Measurements from ENCODE around the gene PDE11A. TPM values are rescaled to one million over a fixed set of nuclear protein-coding genes. Genes with fewer than 3 reads are reported as not detected.

Gene PDE11A
- total RNA-seq, 1 experiment from 2014 or later: 0.61 TPM

- Histone ChIP-seq H3K9me2 (ENCODE audit: insufficient read depth) (no peaks in the 10 kb centered on the region), H2AFZ (ENCODE audit: low read depth, low read length, poor library complexity, severe bottlenecking) (no peak overlapping the region), H3K27me3 (ENCODE audit: insufficient read depth, low read length) (no peaks in the 10 kb centered on the region), H4K20me1 (ENCODE audit: insufficient read depth) (no peaks in the 10 kb centered on the region), H3K9me3 (ENCODE audit: control insufficient read depth in 1 of 2, insufficient read depth in 1 of 2, low read depth in 1 of 2, low read length in 2 of 2) (no peaks in the 10 kb centered on the region), H3K4me3 (replicated peaks in 1 of 2; ENCODE audit: low read depth in 1 of 2, low read length in 2 of 2) (no peak overlapping the region), H3K4me2 (ENCODE audit: low read length) (no peak overlapping the region), H3K4me1 (ENCODE audit: control insufficient read depth in 1 of 2, insufficient read depth in 2 of 2, low read length in 2 of 2) (no peaks in the 10 kb centered on the region), H3K36me3 (ENCODE audit: control insufficient read depth in 1 of 2, insufficient read depth in 2 of 2, low read length in 2 of 2) (no peaks in the 10 kb centered on the region), H3K9ac (ENCODE audit: low read length) (no peak overlapping the region), H3K79me2 (ENCODE audit: insufficient read depth, low read length) (no peaks in the 10 kb centered on the region), H3K27ac (ENCODE audit: low read depth, low read length) (no peak overlapping the region)
- ATAC-seq (no peak), DNase-seq (ENCODE audit: low read depth, low spot score) (no peak)
- intact Hi-C loops (cut with micrococcal nuclease): no loop called here
- ChIA-PET RAD21 (ENCODE audit: low non-redundant PET in 1 of 2, low total read pairs in 2 of 2, uncharacterized antibody in 2 of 2, unreplicated experiment in 2 of 2) (no interaction called here), CTCF (interaction anchor here (0.9 kb wide), 1 partner anchor 8 kb away, joined by 5 read pairs; no protein-coding TSS in a partner anchor), POLR2A (no interaction called here)
- no TSS peak for BruUV-seq (replicated peaks)
- TF ChIP-seq SRF (IDR thresholded peaks at IDR 0.05; ENCODE audit: low read depth) (no peak), EZH2 (IDR thresholded peaks at IDR 0.05) (no peak), CEBPB (IDR thresholded peaks at IDR 0.05; ENCODE audit: low read depth) (no peak), CBX3 (IDR thresholded peaks at IDR 0.05; ENCODE audit: low read depth) (no peak), REST (IDR thresholded peaks at IDR 0.05; ENCODE audit: low read depth) (no peak), ZFX (IDR thresholded peaks at IDR 0.05) (no peak), EGR1 (IDR thresholded peaks at IDR 0.05; ENCODE audit: low read depth) (no peak), ZBTB33 (IDR thresholded peaks at IDR 0.05; ENCODE audit: extremely low read depth, insufficient replicate concordance, low read length) (no peak), CTCF (IDR thresholded peaks at IDR 0.05 in 2 of 3, conservative IDR thresholded peaks at IDR 0.05 in 1 of 3; ENCODE audit: borderline replicate concordance in 1 of 3, insufficient read depth in 1 of 3, low read depth in 2 of 3, low read length in 2 of 3) (no peak), TCF7L2 (IDR thresholded peaks at IDR 0.05; ENCODE audit: borderline replicate concordance, extremely low read depth, insufficient read depth, insufficient read length) (no peak), ATF3 (IDR thresholded peaks at IDR 0.05) (no peak), YY1 (IDR thresholded peaks at IDR 0.05; ENCODE audit: extremely low read depth, insufficient replicate concordance, low read depth, low read length) (no peak), RAD21 (IDR thresholded peaks at IDR 0.05; ENCODE audit: low read depth) (no peak), SP1 (IDR thresholded peaks at IDR 0.05; ENCODE audit: low read depth) (no peak), MAX (IDR thresholded peaks at IDR 0.05) (no peak), POLR2A (IDR thresholded peaks at IDR 0.05; ENCODE audit: borderline replicate concordance, extremely low read depth, insufficient read depth, insufficient read length) (no peak), ELF1 (IDR thresholded peaks at IDR 0.05; ENCODE audit: borderline replicate concordance, low read depth) (no peak), SIN3A (IDR thresholded peaks at IDR 0.05; ENCODE audit: low read depth) (no peak), POLR2AphosphoS5 (IDR thresholded peaks at IDR 0.05; ENCODE audit: low read depth, low read length) (no peak)
Observed at GRCh38 chr2:177989029-177989885, 83.3 kb downstream of the PDE11A start.
